ENCODE data around the gene AGBL4.

Gene AGBL4

GRCh38 chr1:48674641-48675040, 1349.1 kb downstream of the AGBL4 start:
- H3K27ac ChIP-seq, result no peak overlapping the region
- no peaks in the 10 kb centered on the region for H3K27me3 ChIP-seq
- no peak for TF ChIP-seq CTCF (IDR thresholded peaks at IDR 0.05)
- no peaks in the 10 kb centered on the region for H3K36me3 ChIP-seq
- no peaks in the 10 kb centered on the region for H3K4me1 ChIP-seq (ENCODE audit: control insufficient read depth in 1 of 2, insufficient read depth in 1 of 2, low read depth in 1 of 2, low read length in 1 of 2)
- H3K9me3 ChIP-seq, result no peaks in the 10 kb centered on the region
- no peak overlapping the region for H3K4me3 ChIP-seq (ENCODE audit: low read depth in 1 of 2, low read length in 1 of 2)

DNA sequence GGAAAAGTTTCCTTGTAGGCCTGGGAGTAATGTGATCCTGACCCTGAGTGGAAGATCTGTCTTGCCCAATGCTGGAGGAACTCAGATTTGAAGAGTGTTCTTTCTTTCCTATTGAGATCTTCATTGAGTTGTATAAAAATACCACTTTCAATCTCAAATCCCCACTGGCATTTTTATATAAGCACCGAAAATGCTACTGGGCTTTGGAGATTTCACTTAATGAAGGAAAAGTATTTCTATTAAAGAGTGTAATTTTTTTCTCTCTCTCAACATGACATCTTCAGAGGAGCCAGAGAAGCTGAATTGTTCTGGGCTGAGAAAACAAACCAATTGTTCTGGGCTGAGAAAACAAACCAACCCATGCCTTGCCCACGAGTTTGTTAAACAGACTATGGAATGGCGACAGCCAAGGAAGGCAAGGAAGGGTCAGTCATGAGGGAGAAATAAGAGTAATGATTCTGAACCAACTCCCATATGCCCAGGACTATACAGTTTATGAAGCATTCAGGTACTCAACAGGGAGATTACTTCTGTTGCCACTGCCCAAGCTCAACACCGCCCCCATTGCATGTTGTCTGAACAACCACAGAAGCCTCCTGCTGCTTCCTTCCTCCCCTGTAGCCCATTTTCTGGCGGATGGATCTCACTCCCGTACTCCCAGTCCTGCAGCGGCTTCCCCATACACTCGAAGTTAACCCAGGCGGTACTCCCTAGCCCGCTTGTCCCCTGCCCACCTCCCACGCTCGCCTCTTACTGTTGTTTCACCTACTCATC, 1350.2 kb downstream of the AGBL4 start:
- no peak for TF ChIP-seq CTCF (IDR thresholded peaks at IDR 0.05)

GRCh38 chr1:48671578-48671977, 1352.2 kb downstream of the AGBL4 start:
- TF ChIP-seq CTCF (IDR thresholded peaks at IDR 0.05), result no peak
- Histone ChIP-seq H3K36me3 (no peaks in the 10 kb centered on the region), H3K9me3 (no peaks in the 10 kb centered on the region), H3K4me3 (ENCODE audit: low read depth in 1 of 2, low read length in 1 of 2) (no peak overlapping the region), H3K4me1 (ENCODE audit: control insufficient read depth in 1 of 2, insufficient read depth in 1 of 2, low read depth in 1 of 2, low read length in 1 of 2) (no peaks in the 10 kb centered on the region), H3K27me3 (no peaks in the 10 kb centered on the region), H3K27ac (no peak overlapping the region)

More for the DNA sequence above, 1350.2 kb downstream of the AGBL4 start:
- H3K4me1 ChIP-seq (ENCODE audit: control insufficient read depth in 1 of 2, insufficient read depth in 1 of 2, low read depth in 1 of 2, low read length in 1 of 2), result no peaks in the 10 kb centered on the region
- no peak overlapping the region for H3K4me3 ChIP-seq (ENCODE audit: low read depth in 1 of 2, low read length in 1 of 2)
- no peaks in the 10 kb centered on the region for H3K9me3 ChIP-seq
- no peak overlapping the region for H3K27ac ChIP-seq
- H3K27me3 ChIP-seq, result no peaks in the 10 kb centered on the region
- no peaks in the 10 kb centered on the region for H3K36me3 ChIP-seq

DNA sequence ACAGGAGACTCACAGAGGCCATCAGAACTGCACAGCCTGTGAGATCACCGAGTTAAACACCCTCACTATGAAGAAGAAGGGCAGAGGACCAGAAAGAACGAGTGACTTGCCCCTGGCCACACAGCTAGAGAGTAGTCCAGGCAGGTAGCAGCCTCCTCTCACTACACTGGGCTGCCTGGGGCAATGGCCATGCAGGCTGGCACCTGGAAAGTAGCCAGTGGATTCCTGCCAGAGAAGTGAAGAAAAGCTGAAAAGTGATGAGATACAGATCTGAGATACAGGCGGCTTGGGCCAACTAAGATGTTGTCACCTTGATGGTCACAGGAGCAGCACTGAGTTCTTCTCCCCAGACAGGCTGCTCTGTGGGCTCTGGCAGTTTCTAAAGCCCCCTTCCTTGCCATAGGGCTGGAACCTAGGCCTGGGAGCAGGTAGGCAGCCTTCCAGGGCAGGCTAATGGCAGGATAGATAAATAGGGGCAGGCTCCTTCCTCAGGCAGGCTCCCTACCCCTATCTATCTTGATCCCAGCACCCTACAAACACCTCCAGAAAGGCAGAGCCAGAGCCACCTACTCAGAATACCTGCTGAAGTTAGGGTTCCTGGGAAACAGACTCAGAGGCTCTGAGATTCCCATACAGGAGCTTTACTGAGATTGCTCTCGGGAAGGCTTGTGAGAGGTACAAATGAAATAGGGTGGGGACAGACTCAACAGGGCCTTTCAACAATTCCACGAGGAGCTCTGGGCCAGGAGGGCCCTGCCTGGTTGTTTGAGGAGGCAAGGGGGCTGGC, 1353.3 kb downstream of the AGBL4 start:
- H3K4me1 ChIP-seq (ENCODE audit: control insufficient read depth in 1 of 2, insufficient read depth in 1 of 2, low read depth in 1 of 2, low read length in 1 of 2), result no peaks in the 10 kb centered on the region
- H3K9me3 ChIP-seq, result no peaks in the 10 kb centered on the region
- H3K4me3 ChIP-seq (ENCODE audit: low read depth in 1 of 2, low read length in 1 of 2), result no peak overlapping the region
- no peaks in the 10 kb centered on the region for H3K36me3 ChIP-seq
- H3K27ac ChIP-seq, result no peak overlapping the region
- TF ChIP-seq CTCF (IDR thresholded peaks at IDR 0.05), result no peak
- no peaks in the 10 kb centered on the region for H3K27me3 ChIP-seq

GRCh38 chr1:48668339-48668738, 1355.4 kb downstream of the AGBL4 start:
- Histone ChIP-seq H3K27me3 (no peaks in the 10 kb centered on the region), H3K9me3 (no peaks in the 10 kb centered on the region), H3K36me3 (no peaks in the 10 kb centered on the region), H3K4me1 (ENCODE audit: control insufficient read depth in 1 of 2, insufficient read depth in 1 of 2, low read depth in 1 of 2, low read length in 1 of 2) (no peaks in the 10 kb centered on the region), H3K4me3 (ENCODE audit: low read depth in 1 of 2, low read length in 1 of 2) (no peak overlapping the region), H3K27ac (no peak overlapping the region)
- no peak for TF ChIP-seq CTCF (IDR thresholded peaks at IDR 0.05)

Data from neutrophil (primary cell).